Esophagus muscularis mucosa (tissue), 3 donors: ENCODE results near the gene GSS.

ENCODE experiments used
- POLR2A ChIP-seq: fragments of 450-650 bp; IDR thresholded peaks from one replicate; pipeline ENCODE4 v1.6.1; 2017; ENCODE audit warnings: antibody characterized with exemption, moderate library complexity, mild to moderate bottlenecking, low read depth
- TF ChIP-seq, protein P1 (sequence below), 3 experiments: fragments of 200-600 bp in 2 of 3; fragments of 450-650 bp in 1 of 3; sonication (generic) in 2 of 3; IDR thresholded peaks; one replicate each; pipeline ENCODE4 v1.5.1; 2017 to 2019; ENCODE audit warnings: antibody characterized with exemption in 3 of 3, mild to moderate bottlenecking in 2 of 3, moderate library complexity in 1 of 3

GRCh38 chr20:34915131-34915530 lies 40.5 kb downstream of the GSS start:
- TF ChIP-seq, protein P1, sequence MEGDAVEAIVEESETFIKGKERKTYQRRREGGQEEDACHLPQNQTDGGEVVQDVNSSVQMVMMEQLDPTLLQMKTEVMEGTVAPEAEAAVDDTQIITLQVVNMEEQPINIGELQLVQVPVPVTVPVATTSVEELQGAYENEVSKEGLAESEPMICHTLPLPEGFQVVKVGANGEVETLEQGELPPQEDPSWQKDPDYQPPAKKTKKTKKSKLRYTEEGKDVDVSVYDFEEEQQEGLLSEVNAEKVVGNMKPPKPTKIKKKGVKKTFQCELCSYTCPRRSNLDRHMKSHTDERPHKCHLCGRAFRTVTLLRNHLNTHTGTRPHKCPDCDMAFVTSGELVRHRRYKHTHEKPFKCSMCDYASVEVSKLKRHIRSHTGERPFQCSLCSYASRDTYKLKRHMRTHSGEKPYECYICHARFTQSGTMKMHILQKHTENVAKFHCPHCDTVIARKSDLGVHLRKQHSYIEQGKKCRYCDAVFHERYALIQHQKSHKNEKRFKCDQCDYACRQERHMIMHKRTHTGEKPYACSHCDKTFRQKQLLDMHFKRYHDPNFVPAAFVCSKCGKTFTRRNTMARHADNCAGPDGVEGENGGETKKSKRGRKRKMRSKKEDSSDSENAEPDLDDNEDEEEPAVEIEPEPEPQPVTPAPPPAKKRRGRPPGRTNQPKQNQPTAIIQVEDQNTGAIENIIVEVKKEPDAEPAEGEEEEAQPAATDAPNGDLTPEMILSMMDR (IDR thresholded peaks at IDR 0.05) = no peak
- TF ChIP-seq POLR2A = no peak
